ENCODE results near the gene ZNF827.
A peak's percentile ranks its signal among the peaks of the same experiment; 100 is the strongest.

ZNF827 gene

GRCh38 chr4:145720656-145721055 lies 218.0 kb downstream of the ZNF827 start:
- DNase-seq (ENCODE audit: extremely low read depth, low read depth), result no peak
- no peak for TF ChIP-seq CTCF (IDR thresholded peaks at IDR 0.05; ENCODE audit: low read depth, low read length)

GRCh38 chr4:145719752-145720624 lies 218.6 kb downstream of the ZNF827 start:
- TF ChIP-seq CTCF (IDR thresholded peaks at IDR 0.05; ENCODE audit: low read depth, low read length), result no peak
- no peak for DNase-seq (ENCODE audit: extremely low read depth, low read depth)

GRCh38 chr4:145716661-145717200 lies 221.9 kb downstream of the ZNF827 start:
- no peak for DNase-seq (ENCODE audit: extremely low read depth, low read depth)
- TF ChIP-seq CTCF (IDR thresholded peaks at IDR 0.05; ENCODE audit: low read depth, low read length), result no peak

GRCh38 chr4:145716200-145716599 lies 222.4 kb downstream of the ZNF827 start:
- DNase-seq (ENCODE audit: extremely low read depth, low read depth), result no peak
- no peak for TF ChIP-seq CTCF (IDR thresholded peaks at IDR 0.05; ENCODE audit: low read depth, low read length)

GRCh38 chr4:145709843-145710242 lies 228.8 kb downstream of the ZNF827 start:
- TF ChIP-seq CTCF (IDR thresholded peaks at IDR 0.05; ENCODE audit: low read depth, low read length), result no peak; the same call in 1 of the 2 replicates
- peak; percentile 52 for DNase-seq (ENCODE audit: extremely low read depth, low read depth)

GRCh38 chr4:145709336-145709735 lies 229.3 kb downstream of the ZNF827 start:
- no peak for TF ChIP-seq CTCF (IDR thresholded peaks at IDR 0.05; ENCODE audit: low read depth, low read length)
- no peak for DNase-seq (ENCODE audit: extremely low read depth, low read depth)
